Pericardium fibroblast (primary cell): ENCODE measurements around the gene HORMAD2. TPM values are rescaled to one million over a fixed set of nuclear protein-coding genes. Genes with fewer than 3 reads are reported as not detected.

ENCODE experiments used
- total RNA-seq: library from RNA; depleted of rRNA; stranded (reverse); fragments of >200 nt; gene quantifications from 2 replicates; pipeline ENCODE4 v1.2.3, GENCODE V29; 2015

HORMAD2 gene
- total RNA-seq = not detected in 2 replicates

DNA sequence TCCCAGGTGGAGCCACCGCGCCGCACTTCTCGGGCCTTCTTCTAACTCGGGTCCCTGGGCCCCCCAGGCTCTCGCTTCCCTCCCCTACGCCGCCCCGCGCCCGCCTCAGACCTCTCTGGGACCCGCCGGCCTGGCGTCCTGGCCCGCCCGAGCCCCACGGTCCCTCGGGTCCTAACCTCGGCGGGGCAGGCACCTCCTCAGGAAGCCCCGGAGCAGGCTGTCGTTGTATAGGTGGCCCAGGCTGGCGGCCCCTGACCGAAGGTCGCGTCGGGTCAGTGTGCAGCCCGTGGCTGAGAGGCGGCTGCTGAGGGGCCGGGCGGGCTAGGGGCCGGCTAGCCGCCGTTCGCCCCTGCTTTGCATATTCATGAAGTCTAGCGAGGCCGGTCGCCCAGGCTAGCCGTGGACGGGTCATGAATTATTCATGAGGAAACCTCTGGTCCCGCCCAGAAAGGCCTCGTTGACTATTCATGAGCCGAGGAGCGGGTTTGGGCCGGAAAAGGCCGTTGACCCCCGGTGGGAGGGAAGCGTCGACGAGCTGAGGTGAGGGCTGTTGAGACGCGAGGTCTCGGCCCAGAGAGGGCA is at the start of gene HORMAD2:
Gene HORMAD2, plus strand, starts transcription at position 513 of the 582 bp plus-strand sequence. CDS start 13,489 bp downstream, outside the sequence.

Other genes starting within 250 kb of the HORMAD2 start
- gene ASCC2, start 242.2 kb upstream of the HORMAD2 start, total RNA-seq = 20.3 and 25.8 TPM in 2 replicates
- 13.4 and 18.1 TPM in 2 replicates for gene MTMR3, start 197.3 kb upstream of the HORMAD2 start, total RNA-seq
- gene LIF, start 166.3 kb downstream of the HORMAD2 start, total RNA-seq = 0.26 and 1.6 TPM in 2 replicates
- gene OSM, start 186.4 kb downstream of the HORMAD2 start, total RNA-seq = not detected in 2 replicates
- 24.3 and 42.6 TPM in 2 replicates for gene CASTOR1, start 209.0 kb downstream of the HORMAD2 start, total RNA-seq
- gene TBC1D10A, start 246.5 kb downstream of the HORMAD2 start, total RNA-seq = 10.9 and 27.8 TPM in 2 replicates